ENCODE results near the gene ARPC2.
A peak's percentile ranks its signal among the peaks of the same experiment; 100 is the strongest.

The ARPC2 gene

GRCh38 chr2:218252509-218253231 is 35.7 kb downstream of the ARPC2 start:
- TF ChIP-seq SPI1 (IDR thresholded peaks at IDR 0.05; ENCODE audit: borderline replicate concordance, low read depth) (peak; percentile 34; the same call in 1 of the 2 replicates), POLR2AphosphoS5 (IDR thresholded peaks at IDR 0.05; ENCODE audit: low read depth) (peak; percentile 20; the same call in 1 of the 2 replicates), REST (IDR thresholded peaks at IDR 0.05; ENCODE audit: insufficient replicate concordance, low read depth) (no peak)
- DNase-seq (ENCODE audit: low read depth in 1 of 2, low spot score in 1 of 2), result peak in 1 of 2 experiments; percentile 53
- H3K27ac ChIP-seq (replicated peaks), result peak overlapping the region; percentile 2; the same call in 1 of the 2 replicates

GRCh38 chr2:218253232-218253625 is 36.2 kb downstream of the ARPC2 start:
- TF ChIP-seq REST (IDR thresholded peaks at IDR 0.05; ENCODE audit: insufficient replicate concordance, low read depth) (no peak), POLR2AphosphoS5 (IDR thresholded peaks at IDR 0.05; ENCODE audit: low read depth) (no peak), CTCF (IDR thresholded peaks at IDR 0.05; ENCODE audit: insufficient read depth, low read length) (no peak), GABPA (IDR thresholded peaks at IDR 0.05; ENCODE audit: low read depth) (no peak), SPI1 (IDR thresholded peaks at IDR 0.05; ENCODE audit: borderline replicate concordance, low read depth) (no peak)
- no peaks in the 10 kb centered on the region for H3K27me3 ChIP-seq (ENCODE audit: insufficient read depth, poor library complexity, severe bottlenecking)
- no peak overlapping the region for H3K4me3 ChIP-seq (replicated peaks; ENCODE audit: insufficient read depth, low read length)
- H3K27ac ChIP-seq (replicated peaks), result peak overlapping the region; percentile 2; the same call in 1 of the 2 replicates
- DNase-seq (ENCODE audit: low read depth in 1 of 2, low spot score in 1 of 2), result no peak

More at GRCh38 chr2:218252509-218253231, 35.7 kb downstream of the ARPC2 start:
- no peaks in the 10 kb centered on the region for H3K27me3 ChIP-seq (ENCODE audit: insufficient read depth, poor library complexity, severe bottlenecking)
- no peak overlapping the region for H3K4me3 ChIP-seq (replicated peaks; ENCODE audit: insufficient read depth, low read length)

- H3K27ac ChIP-seq (replicated peaks), result no peak overlapping the region
- no peak for DNase-seq (ENCODE audit: low read depth in 1 of 2, low spot score in 1 of 2)
- TF ChIP-seq CTCF (IDR thresholded peaks at IDR 0.05; ENCODE audit: insufficient read depth, low read length), result no peak
- TF ChIP-seq GABPA (IDR thresholded peaks at IDR 0.05; ENCODE audit: low read depth), result no peak
- TF ChIP-seq REST (IDR thresholded peaks at IDR 0.05; ENCODE audit: insufficient replicate concordance, low read depth), result no peak
- no peak for TF ChIP-seq SPI1 (IDR thresholded peaks at IDR 0.05; ENCODE audit: borderline replicate concordance, low read depth)
- no peak for TF ChIP-seq POLR2AphosphoS5 (IDR thresholded peaks at IDR 0.05; ENCODE audit: low read depth)
- H3K27me3 ChIP-seq (ENCODE audit: insufficient read depth, poor library complexity, severe bottlenecking), result no peaks in the 10 kb centered on the region
- H3K4me3 ChIP-seq (replicated peaks; ENCODE audit: insufficient read depth, low read length), result no peak overlapping the region
Observed at GRCh38 chr2:218255446-218255845, 38.5 kb downstream of the ARPC2 start.
